ENCODE results near the gene MARCHF3.
"Not testable (repeated sequence)": the region's sequence is repeated elsewhere in the genome, so short reads cannot be mapped to it uniquely, and the experiment has no call there.

DNA sequence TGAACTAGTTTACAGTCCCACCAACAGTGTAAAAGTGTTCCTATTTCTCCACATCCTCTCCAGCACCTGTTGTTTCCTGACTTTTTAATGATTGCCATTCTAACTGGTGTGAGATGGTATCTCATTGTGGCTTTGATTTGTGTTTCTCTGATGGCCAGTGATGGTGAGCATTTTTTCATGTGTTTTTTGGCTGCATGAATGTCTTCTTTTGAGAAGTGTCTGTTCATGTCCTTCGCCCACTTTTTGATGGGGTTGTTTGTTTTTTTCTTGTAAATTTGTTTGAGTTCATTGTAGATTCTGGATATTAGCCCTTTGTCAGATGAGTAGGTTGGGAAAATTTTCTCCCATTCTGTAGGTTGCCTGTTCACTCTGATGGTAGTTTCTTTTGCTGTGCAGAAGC lies 126.0 kb downstream of the MARCHF3 start:
- TF ChIP-seq, protein P1, sequence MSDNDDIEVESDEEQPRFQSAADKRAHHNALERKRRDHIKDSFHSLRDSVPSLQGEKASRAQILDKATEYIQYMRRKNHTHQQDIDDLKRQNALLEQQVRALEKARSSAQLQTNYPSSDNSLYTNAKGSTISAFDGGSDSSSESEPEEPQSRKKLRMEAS (IDR thresholded peaks at IDR 0.05) = not testable (repeated sequence)
- TF ChIP-seq EP300 (IDR thresholded peaks at IDR 0.05); EHF (CRISPR knock-in tag; IDR thresholded peaks at IDR 0.05); HDAC2 (IDR thresholded peaks at IDR 0.05); BHLHE40 (IDR thresholded peaks at IDR 0.05; ENCODE audit: low read depth, low read length); HOXB13 (CRISPR knock-in tag; IDR thresholded peaks at IDR 0.05; ENCODE audit: low read depth): not testable (repeated sequence)
- TF ChIP-seq, protein P2, sequence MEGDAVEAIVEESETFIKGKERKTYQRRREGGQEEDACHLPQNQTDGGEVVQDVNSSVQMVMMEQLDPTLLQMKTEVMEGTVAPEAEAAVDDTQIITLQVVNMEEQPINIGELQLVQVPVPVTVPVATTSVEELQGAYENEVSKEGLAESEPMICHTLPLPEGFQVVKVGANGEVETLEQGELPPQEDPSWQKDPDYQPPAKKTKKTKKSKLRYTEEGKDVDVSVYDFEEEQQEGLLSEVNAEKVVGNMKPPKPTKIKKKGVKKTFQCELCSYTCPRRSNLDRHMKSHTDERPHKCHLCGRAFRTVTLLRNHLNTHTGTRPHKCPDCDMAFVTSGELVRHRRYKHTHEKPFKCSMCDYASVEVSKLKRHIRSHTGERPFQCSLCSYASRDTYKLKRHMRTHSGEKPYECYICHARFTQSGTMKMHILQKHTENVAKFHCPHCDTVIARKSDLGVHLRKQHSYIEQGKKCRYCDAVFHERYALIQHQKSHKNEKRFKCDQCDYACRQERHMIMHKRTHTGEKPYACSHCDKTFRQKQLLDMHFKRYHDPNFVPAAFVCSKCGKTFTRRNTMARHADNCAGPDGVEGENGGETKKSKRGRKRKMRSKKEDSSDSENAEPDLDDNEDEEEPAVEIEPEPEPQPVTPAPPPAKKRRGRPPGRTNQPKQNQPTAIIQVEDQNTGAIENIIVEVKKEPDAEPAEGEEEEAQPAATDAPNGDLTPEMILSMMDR (IDR thresholded peaks at IDR 0.05) = not testable (repeated sequence)

Data from A549 (cell line).